GM21576 (cell line): Measurements from ENCODE around the gene PTPRE.

Experiments used
- ATAC-seq: cut with Tn5 transposase; IDR thresholded peaks from one replicate; pipeline ENCODE4 v1.9.1; 2021; ENCODE audit warnings: mild to moderate bottlenecking, moderate library complexity; ENCODE audit not compliant: unreplicated experiment

PTPRE gene

GRCh38 chr10:128066870-128067382 is 160.0 kb downstream of the PTPRE start:
- ATAC-seq = no peak

- ATAC-seq = no peak
Measured at GRCh38 chr10:128067691-128068397, 160.9 kb downstream of the PTPRE start.

GRCh38 chr10:128068398-128069285 is 161.7 kb downstream of the PTPRE start:
- no peak for ATAC-seq

- no peak for ATAC-seq
Measured at GRCh38 chr10:128069351-128070051, 162.6 kb downstream of the PTPRE start.

- no peak for ATAC-seq
Measured at GRCh38 chr10:128070161-128070560, 163.3 kb downstream of the PTPRE start.

GRCh38 chr10:128070721-128071416 is 164.0 kb downstream of the PTPRE start:
- ATAC-seq = no peak

- ATAC-seq = no peak
Measured at GRCh38 chr10:128071417-128071782, 164.5 kb downstream of the PTPRE start.

GRCh38 chr10:128072046-128072445 is 165.1 kb downstream of the PTPRE start:
- ATAC-seq = no peak

GRCh38 chr10:128072941-128073645 is 166.2 kb downstream of the PTPRE start:
- ATAC-seq = no peak

- no peak for ATAC-seq
Measured at GRCh38 chr10:128073890-128074289, 167.0 kb downstream of the PTPRE start.

- ATAC-seq = no peak
Measured at GRCh38 chr10:128074589-128074988, 167.7 kb downstream of the PTPRE start.

GRCh38 chr10:128077155-128077875 is 170.4 kb downstream of the PTPRE start:
- no peak for ATAC-seq

- ATAC-seq = peak; percentile 65
Measured at GRCh38 chr10:128078136-128078969, 171.4 kb downstream of the PTPRE start.

- ATAC-seq = no peak
Measured at GRCh38 chr10:128080231-128080630, 173.3 kb downstream of the PTPRE start.

GRCh38 chr10:128080641-128081040 is 173.7 kb downstream of the PTPRE start:
- ATAC-seq = no peak

GRCh38 chr10:128081222-128081621 is 174.3 kb downstream of the PTPRE start:
- ATAC-seq = no peak

- no peak for ATAC-seq
Measured at GRCh38 chr10:128081720-128082119, 174.8 kb downstream of the PTPRE start.

- ATAC-seq = no peak
Measured at GRCh38 chr10:128083191-128083895, 176.4 kb downstream of the PTPRE start.
